Astrocyte of the cerebellum (primary cell): Measurements from ENCODE around the gene GALNT8.

Experiments
- DNase-seq: peaks from one replicate; pipeline ENCODE4 v3.0.0-alpha.2; 2011; ENCODE audit warnings: low read depth
- H3K4me3 ChIP-seq: 2 replicates; pipeline ENCODE4 v1.5.1; 2011; ENCODE audit warnings: mild to moderate bottlenecking, low read depth, low read length, moderate library complexity
- CTCF ChIP-seq: IDR thresholded peaks from 2 replicates; pipeline ENCODE4 v1.5.1; 2012; ENCODE audit warnings: low read length, low read depth, moderate library complexity, mild to moderate bottlenecking; ENCODE audit errors: missing control alignments
- in situ Hi-C: cut with HindIII; loops from 2 replicates; pipeline ENCODE4 v1.10.0; 2017; ENCODE audit warnings: low sequenced_read_pairs

Gene GALNT8

GRCh38 chr12:4787965-4788364, 67.8 kb downstream of the GALNT8 start:
- TF ChIP-seq CTCF, result no peak
- in situ Hi-C loops, result no loop called here
- H3K4me3 ChIP-seq, result no peak overlapping the region
- no peak for DNase-seq

- in situ Hi-C loops, result no loop called here
- H3K4me3 ChIP-seq, result no peak overlapping the region
- no peak for TF ChIP-seq CTCF
- no peak for DNase-seq
Measured at GRCh38 chr12:4789776-4790175, 69.6 kb downstream of the GALNT8 start.

DNA sequence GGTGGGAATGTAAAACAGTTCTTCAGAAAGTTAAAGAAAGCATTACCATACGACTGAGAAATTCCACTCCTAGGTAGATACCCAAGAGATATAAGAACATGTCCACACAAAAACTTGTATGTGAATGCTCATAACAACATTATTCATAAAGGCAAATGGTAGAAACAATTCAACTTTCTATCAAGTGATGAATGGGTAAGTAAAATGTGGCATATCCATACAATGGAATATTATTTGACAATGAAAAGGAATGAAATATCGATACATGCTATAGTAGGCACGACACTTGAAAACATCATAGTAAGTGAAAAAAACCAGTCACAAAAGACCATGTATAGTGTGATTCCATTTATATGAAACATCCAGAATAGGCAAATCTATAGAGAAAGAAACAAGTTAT, 71.3 kb downstream of the GALNT8 start:
- no peak for DNase-seq
- TF ChIP-seq CTCF, result no peak

GRCh38 chr12:4794491-4794890, 74.3 kb downstream of the GALNT8 start:
- no peak for DNase-seq
- in situ Hi-C loops, result no loop called here
- no peak for TF ChIP-seq CTCF
- H3K4me3 ChIP-seq, result no peak overlapping the region

More for the DNA sequence above, 71.3 kb downstream of the GALNT8 start:
- H3K4me3 ChIP-seq, result no peak overlapping the region
- in situ Hi-C loops, result no loop called here

DNA sequence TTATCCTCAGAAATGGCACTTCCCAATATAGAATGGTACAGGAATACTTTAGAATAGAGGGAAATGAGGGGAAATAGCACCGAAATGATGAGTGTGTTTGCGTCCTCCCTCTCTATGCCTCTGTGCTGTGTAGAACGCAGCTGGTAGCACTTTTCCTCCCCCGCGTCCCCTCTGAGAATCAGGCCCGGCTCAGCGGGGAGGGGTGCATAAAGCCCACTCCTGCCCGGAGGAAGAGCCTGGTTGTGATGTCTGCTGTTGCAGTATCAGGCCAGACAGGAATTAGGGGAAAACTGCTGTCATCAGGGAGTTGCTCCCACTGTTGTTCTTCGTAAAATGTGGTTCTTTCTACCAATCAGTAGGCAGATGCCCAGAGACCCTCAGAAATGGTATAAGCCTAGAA, 76.0 kb downstream of the GALNT8 start:
- no peak for DNase-seq
- in situ Hi-C loops, result no loop called here
- no peak overlapping the region for H3K4me3 ChIP-seq
- TF ChIP-seq CTCF, result no peak

- no peak for TF ChIP-seq CTCF
- DNase-seq, result no peak
- in situ Hi-C loops, result no loop called here
- H3K4me3 ChIP-seq, result no peak overlapping the region
Measured at GRCh38 chr12:4796694-4797482, 76.7 kb downstream of the GALNT8 start.
